ENCODE results near the gene SIGLEC1. TPM values are rescaled to one million over a fixed set of nuclear protein-coding genes. Genes with fewer than 3 reads are reported as not detected.

Gene SIGLEC1
- total RNA-seq, 1 experiment from 2014 or later, result not detected

- Histone ChIP-seq H3K79me2 (ENCODE audit: low read length) (no peaks in the 10 kb centered on the region), H3K9me3 (ENCODE audit: low read length) (peaks cover 4% of the 10 kb centered on the region; the same call in 1 of the 2 replicates), H3K36me3 (ENCODE audit: insufficient read depth, low read length) (no peaks in the 10 kb centered on the region), H3K27me3 (ENCODE audit: low read length) (no peaks in the 10 kb centered on the region), H3K9me2 (replicated peaks; ENCODE audit: insufficient read depth, low read length) (no peaks in the 10 kb centered on the region), H3K4me2 (ENCODE audit: low read depth, low read length, poor library complexity, severe bottlenecking) (no peak overlapping the region), H3K27ac (ENCODE audit: low read length) (no peak overlapping the region), H3K4me3 (ENCODE audit: low read length) (no peak overlapping the region), H3K4me1 (ENCODE audit: low read length) (no peaks in the 10 kb centered on the region), H2AFZ (ENCODE audit: low read length) (no peak overlapping the region), H4K20me1 (ENCODE audit: insufficient read depth, low read depth, low read length) (no peaks in the 10 kb centered on the region), H3K9ac (ENCODE audit: low read length) (no peak overlapping the region)
- DNase-seq, result peak; percentile 72
Measured at GRCh38 chr20:3696200-3696599, 16.2 kb downstream of the SIGLEC1 start.

- no peaks in the 10 kb centered on the region for H3K4me1 ChIP-seq (ENCODE audit: low read length)
- H3K9me2 ChIP-seq (replicated peaks; ENCODE audit: insufficient read depth, low read length), result no peaks in the 10 kb centered on the region
- no peak overlapping the region for H2AFZ ChIP-seq (ENCODE audit: low read length)
- no peaks in the 10 kb centered on the region for H3K36me3 ChIP-seq (ENCODE audit: insufficient read depth, low read length)
- DNase-seq, result no peak
- no peak overlapping the region for H3K4me3 ChIP-seq (ENCODE audit: low read length)
- no peak overlapping the region for H3K4me2 ChIP-seq (ENCODE audit: low read depth, low read length, poor library complexity, severe bottlenecking)
- H3K9ac ChIP-seq (ENCODE audit: low read length), result no peak overlapping the region
- H3K27me3 ChIP-seq (ENCODE audit: low read length), result no peaks in the 10 kb centered on the region
- H3K27ac ChIP-seq (ENCODE audit: low read length), result no peak overlapping the region
- no peaks in the 10 kb centered on the region for H3K79me2 ChIP-seq (ENCODE audit: low read length)
- peaks cover 4% of the 10 kb centered on the region; the same call in 1 of the 2 replicates for H3K9me3 ChIP-seq (ENCODE audit: low read length)
- H4K20me1 ChIP-seq (ENCODE audit: insufficient read depth, low read depth, low read length), result no peaks in the 10 kb centered on the region
Measured at GRCh38 chr20:3694864-3695263, 17.5 kb downstream of the SIGLEC1 start.

DNA sequence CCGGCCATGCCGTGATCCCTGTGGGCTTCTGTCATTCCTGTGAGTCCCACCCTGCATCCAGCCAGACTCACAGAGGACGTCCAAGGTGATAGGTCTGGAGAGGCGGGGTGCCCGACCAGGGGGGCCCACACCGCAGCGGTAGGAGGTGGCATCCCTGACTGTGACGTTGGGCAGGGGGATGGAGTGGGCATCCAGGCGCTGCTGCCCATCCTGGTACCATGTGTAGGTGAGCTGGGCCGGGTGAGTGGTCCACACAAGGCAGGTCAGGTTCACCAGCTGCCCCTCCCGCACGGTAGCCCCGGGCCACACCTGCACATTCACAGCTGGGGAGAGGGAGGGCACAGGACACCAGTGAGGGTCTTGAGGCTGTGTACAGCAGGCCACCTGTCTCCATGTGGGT lies 19.0 kb downstream of the SIGLEC1 start:
- Histone ChIP-seq H2AFZ (ENCODE audit: low read length) (no peak overlapping the region), H3K9me3 (ENCODE audit: low read length) (peaks cover 4% of the 10 kb centered on the region; the same call in 1 of the 2 replicates), H3K9ac (ENCODE audit: low read length) (no peak overlapping the region), H3K4me1 (ENCODE audit: low read length) (no peaks in the 10 kb centered on the region), H3K27me3 (ENCODE audit: low read length) (no peaks in the 10 kb centered on the region), H3K36me3 (ENCODE audit: insufficient read depth, low read length) (no peaks in the 10 kb centered on the region), H3K27ac (ENCODE audit: low read length) (no peak overlapping the region), H3K4me3 (ENCODE audit: low read length) (no peak overlapping the region), H3K79me2 (ENCODE audit: low read length) (no peaks in the 10 kb centered on the region), H3K4me2 (ENCODE audit: low read depth, low read length, poor library complexity, severe bottlenecking) (no peak overlapping the region), H3K9me2 (replicated peaks; ENCODE audit: insufficient read depth, low read length) (no peaks in the 10 kb centered on the region), H4K20me1 (ENCODE audit: insufficient read depth, low read depth, low read length) (no peaks in the 10 kb centered on the region)
- no peak for DNase-seq

GRCh38 chr20:3692706-3693294 lies 19.6 kb downstream of the SIGLEC1 start:
- Histone ChIP-seq H3K79me2 (ENCODE audit: low read length) (no peaks in the 10 kb centered on the region), H3K36me3 (ENCODE audit: insufficient read depth, low read length) (no peaks in the 10 kb centered on the region), H4K20me1 (ENCODE audit: insufficient read depth, low read depth, low read length) (no peaks in the 10 kb centered on the region), H3K9ac (ENCODE audit: low read length) (no peak overlapping the region), H3K9me2 (replicated peaks; ENCODE audit: insufficient read depth, low read length) (no peaks in the 10 kb centered on the region), H3K27ac (ENCODE audit: low read length) (no peak overlapping the region), H3K4me1 (ENCODE audit: low read length) (no peaks in the 10 kb centered on the region), H3K4me2 (ENCODE audit: low read depth, low read length, poor library complexity, severe bottlenecking) (no peak overlapping the region), H3K27me3 (ENCODE audit: low read length) (no peaks in the 10 kb centered on the region), H2AFZ (ENCODE audit: low read length) (no peak overlapping the region), H3K4me3 (ENCODE audit: low read length) (no peak overlapping the region), H3K9me3 (ENCODE audit: low read length) (peaks cover 4% of the 10 kb centered on the region; the same call in 1 of the 2 replicates)
- no peak for DNase-seq

DNA sequence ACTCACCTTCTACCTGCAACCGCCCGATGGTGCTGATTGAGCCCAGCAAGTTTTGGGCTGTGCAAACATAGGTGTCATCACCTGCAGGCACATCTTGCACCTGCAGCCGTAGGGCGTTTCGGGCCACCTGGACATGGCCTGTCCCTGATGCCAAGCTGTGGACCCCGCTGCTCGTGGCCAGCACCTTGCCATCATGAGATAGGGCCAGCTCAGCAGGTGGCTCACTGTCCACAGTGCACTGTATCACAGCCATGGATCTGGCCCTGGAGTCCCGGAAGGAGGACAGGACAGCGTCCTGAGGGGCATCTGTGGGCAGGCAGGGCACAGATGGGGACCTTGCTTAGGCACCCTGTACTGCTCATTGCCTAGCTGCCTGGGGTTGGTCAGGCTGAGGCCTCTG lies 20.5 kb downstream of the SIGLEC1 start:
- no peaks in the 10 kb centered on the region for H3K27me3 ChIP-seq (ENCODE audit: low read length)
- no peak overlapping the region for H3K27ac ChIP-seq (ENCODE audit: low read length)
- peaks cover 4% of the 10 kb centered on the region; the same call in 1 of the 2 replicates for H3K9me3 ChIP-seq (ENCODE audit: low read length)
- no peaks in the 10 kb centered on the region for H3K9me2 ChIP-seq (replicated peaks; ENCODE audit: insufficient read depth, low read length)
- H3K9ac ChIP-seq (ENCODE audit: low read length), result no peak overlapping the region
- no peak overlapping the region for H3K4me2 ChIP-seq (ENCODE audit: low read depth, low read length, poor library complexity, severe bottlenecking)
- no peaks in the 10 kb centered on the region for H3K79me2 ChIP-seq (ENCODE audit: low read length)
- H3K4me3 ChIP-seq (ENCODE audit: low read length), result no peak overlapping the region
- H4K20me1 ChIP-seq (ENCODE audit: insufficient read depth, low read depth, low read length), result no peaks in the 10 kb centered on the region
- H3K36me3 ChIP-seq (ENCODE audit: insufficient read depth, low read length), result no peaks in the 10 kb centered on the region
- no peak for DNase-seq
- H3K4me1 ChIP-seq (ENCODE audit: low read length), result no peaks in the 10 kb centered on the region
- no peak overlapping the region for H2AFZ ChIP-seq (ENCODE audit: low read length)

- Histone ChIP-seq H2AFZ (ENCODE audit: low read length) (no peak overlapping the region), H3K27ac (ENCODE audit: low read length) (no peak overlapping the region), H3K9me3 (ENCODE audit: low read length) (peaks cover 1% of the 10 kb centered on the region; the same call in 1 of the 2 replicates), H3K4me1 (ENCODE audit: low read length) (no peaks in the 10 kb centered on the region), H3K4me3 (ENCODE audit: low read length) (no peak overlapping the region), H3K79me2 (ENCODE audit: low read length) (no peaks in the 10 kb centered on the region), H3K9ac (ENCODE audit: low read length) (no peak overlapping the region), H3K4me2 (ENCODE audit: low read depth, low read length, poor library complexity, severe bottlenecking) (no peak overlapping the region), H4K20me1 (ENCODE audit: insufficient read depth, low read depth, low read length) (no peaks in the 10 kb centered on the region), H3K36me3 (ENCODE audit: insufficient read depth, low read length) (no peaks in the 10 kb centered on the region), H3K27me3 (ENCODE audit: low read length) (no peaks in the 10 kb centered on the region), H3K9me2 (replicated peaks; ENCODE audit: insufficient read depth, low read length) (no peaks in the 10 kb centered on the region)
- DNase-seq, result no peak
Measured at GRCh38 chr20:3691306-3691705, 21.1 kb downstream of the SIGLEC1 start.

DNA sequence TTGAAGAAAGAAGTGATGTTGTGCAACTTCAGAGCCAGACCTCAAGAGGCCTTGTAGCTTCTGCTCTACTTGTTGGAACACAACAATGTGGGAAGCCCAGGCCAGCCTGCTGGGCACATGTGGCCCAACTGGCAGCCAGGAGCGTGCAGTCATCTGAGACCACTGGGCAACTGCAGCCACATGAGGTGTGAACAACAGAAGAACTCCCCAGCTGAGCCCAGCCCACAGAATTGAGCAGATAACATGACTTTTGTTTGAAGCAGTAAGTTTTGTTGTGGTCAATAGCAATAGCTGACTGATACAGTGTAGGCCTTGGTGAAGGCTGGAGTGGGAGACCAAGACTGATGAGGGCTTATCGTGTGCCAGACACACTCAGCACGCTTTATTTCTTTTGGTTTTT lies 22.0 kb downstream of the SIGLEC1 start:
- Histone ChIP-seq H3K4me3 (ENCODE audit: low read length) (no peak overlapping the region), H4K20me1 (ENCODE audit: insufficient read depth, low read depth, low read length) (no peaks in the 10 kb centered on the region), H3K9me3 (ENCODE audit: low read length) (no peaks in the 10 kb centered on the region), H3K79me2 (ENCODE audit: low read length) (no peaks in the 10 kb centered on the region), H3K4me1 (ENCODE audit: low read length) (no peaks in the 10 kb centered on the region), H3K9ac (ENCODE audit: low read length) (no peak overlapping the region), H3K27me3 (ENCODE audit: low read length) (no peaks in the 10 kb centered on the region), H3K4me2 (ENCODE audit: low read depth, low read length, poor library complexity, severe bottlenecking) (no peak overlapping the region), H3K27ac (ENCODE audit: low read length) (no peak overlapping the region), H3K36me3 (ENCODE audit: insufficient read depth, low read length) (no peaks in the 10 kb centered on the region), H3K9me2 (replicated peaks; ENCODE audit: insufficient read depth, low read length) (no peaks in the 10 kb centered on the region), H2AFZ (ENCODE audit: low read length) (no peak overlapping the region)
- DNase-seq, result no peak

DNA sequence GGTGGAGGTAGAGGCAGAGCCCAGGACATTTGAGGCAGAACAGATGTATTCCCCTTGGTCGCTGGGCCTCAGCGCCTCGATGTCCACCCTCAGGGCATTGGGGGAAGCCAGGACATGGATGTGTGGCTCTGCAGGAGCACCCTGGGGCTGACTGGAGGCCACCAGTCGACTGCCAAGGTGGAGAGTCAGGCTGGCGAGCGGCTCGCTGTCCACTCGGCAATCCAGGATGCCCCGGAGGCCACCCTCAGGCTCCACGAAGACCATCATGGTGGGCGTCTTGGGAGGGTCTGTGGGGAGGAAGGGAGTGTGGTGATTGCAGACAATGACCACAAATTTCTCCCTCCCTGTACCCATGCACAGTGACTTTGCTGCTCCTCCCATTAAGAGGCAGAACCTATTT lies 22.4 kb downstream of the SIGLEC1 start:
- Histone ChIP-seq H3K9me3 (ENCODE audit: low read length) (no peaks in the 10 kb centered on the region), H3K9me2 (replicated peaks; ENCODE audit: insufficient read depth, low read length) (no peaks in the 10 kb centered on the region), H3K36me3 (ENCODE audit: insufficient read depth, low read length) (no peaks in the 10 kb centered on the region), H3K27me3 (ENCODE audit: low read length) (no peaks in the 10 kb centered on the region), H3K4me1 (ENCODE audit: low read length) (no peaks in the 10 kb centered on the region), H2AFZ (ENCODE audit: low read length) (no peak overlapping the region), H3K9ac (ENCODE audit: low read length) (no peak overlapping the region), H4K20me1 (ENCODE audit: insufficient read depth, low read depth, low read length) (no peaks in the 10 kb centered on the region), H3K27ac (ENCODE audit: low read length) (no peak overlapping the region), H3K4me2 (ENCODE audit: low read depth, low read length, poor library complexity, severe bottlenecking) (no peak overlapping the region), H3K4me3 (ENCODE audit: low read length) (no peak overlapping the region), H3K79me2 (ENCODE audit: low read length) (no peaks in the 10 kb centered on the region)
- no peak for DNase-seq

Data from Karpas-422 (cell line).